IPS DF 19.7 (cell line): ENCODE results near the gene TMEM253.

Experiments
- DNase-seq: peaks from one replicate; pipeline ENCODE4 v3.0.0-alpha.2; 2013; ENCODE audit warnings: low read depth, low spot score

TMEM253 gene

GRCh38 chr14:21103710-21104447 is 3.0 kb downstream of the TMEM253 start:
- DNase-seq = peak; percentile 79

- no peak for DNase-seq
Observed at GRCh38 chr14:21104448-21105060, 3.7 kb downstream of the TMEM253 start.

GRCh38 chr14:21105095-21105494 is 4.2 kb downstream of the TMEM253 start:
- no peak for DNase-seq

GRCh38 chr14:21106176-21106497 is 5.3 kb downstream of the TMEM253 start:
- DNase-seq = no peak

GRCh38 chr14:21106498-21107282 is 5.8 kb downstream of the TMEM253 start:
- peak; percentile 64 for DNase-seq

- no peak for DNase-seq
Observed at GRCh38 chr14:21107283-21107800, 6.5 kb downstream of the TMEM253 start.

- no peak for DNase-seq
Observed at GRCh38 chr14:21108791-21109190, 7.9 kb downstream of the TMEM253 start.

GRCh38 chr14:21109377-21110138 is 8.7 kb downstream of the TMEM253 start:
- DNase-seq = peak; percentile 80

- no peak for DNase-seq
Observed at GRCh38 chr14:21112255-21112654, 11.4 kb downstream of the TMEM253 start.

GRCh38 chr14:21113369-21113768 is 12.5 kb downstream of the TMEM253 start:
- no peak for DNase-seq

GRCh38 chr14:21118933-21119332 is 18.1 kb downstream of the TMEM253 start:
- DNase-seq = no peak

- DNase-seq = no peak
Observed at GRCh38 chr14:21120686-21121085, 19.8 kb downstream of the TMEM253 start.

GRCh38 chr14:21121122-21121521 is 20.3 kb downstream of the TMEM253 start:
- no peak for DNase-seq

GRCh38 chr14:21123429-21123828 is 22.6 kb downstream of the TMEM253 start:
- no peak for DNase-seq

- DNase-seq = peak; percentile 20
Observed at GRCh38 chr14:21133901-21134300, 33.0 kb downstream of the TMEM253 start.

- DNase-seq = no peak
Observed at GRCh38 chr14:21136024-21136423, 35.2 kb downstream of the TMEM253 start.

- no peak for DNase-seq
Observed at GRCh38 chr14:21142357-21142756, 41.5 kb downstream of the TMEM253 start.

- DNase-seq = no peak
Observed at GRCh38 chr14:21145437-21145836, 44.6 kb downstream of the TMEM253 start.

GRCh38 chr14:21149641-21150367 is 48.9 kb downstream of the TMEM253 start:
- DNase-seq = no peak
